Dendritic cell treated with granulocyte-macrophage colony-stimulating factor and Interleukin-4, amounts not matched to agents 40 ng/mL and 50 ng/mL, for 4 days (primary cell): ENCODE data around the gene SLC12A7.
A peak's percentile ranks its signal among the peaks of the same experiment; 100 is the strongest.
"Not testable (repeated sequence)": the region's sequence is repeated elsewhere in the genome, so short reads cannot be mapped to it uniquely, and the experiment has no call there.

Experiments used
- H3K27ac Mint-ChIP-seq: one replicate; pipeline ENCODE4 v1.8.0; 2022; ENCODE audit warnings: mild to moderate bottlenecking, mixed read lengths
- H3K27me3 Mint-ChIP-seq: one replicate; pipeline ENCODE4 v1.8.0; 2022; ENCODE audit warnings: mild to moderate bottlenecking, mixed read lengths
- H3K36me3 Mint-ChIP-seq: one replicate; pipeline ENCODE4 v1.8.0; 2022; ENCODE audit warnings: low read depth, mixed read lengths
- H3K4me1 Mint-ChIP-seq: one replicate; pipeline ENCODE4 v1.8.0; 2022; ENCODE audit warnings: low read depth, mixed read lengths
- H3K4me3 Mint-ChIP-seq: one replicate; pipeline ENCODE4 v1.8.0; 2022; ENCODE audit warnings: mild to moderate bottlenecking, moderate library complexity, mixed read lengths
- H3K9me3 Mint-ChIP-seq: one replicate; pipeline ENCODE4 v1.8.0; 2022; ENCODE audit warnings: mixed read lengths
- intact Hi-C: fragments of 100-400 bp; cut with micrococcal nuclease; formaldehyde crosslinking; loops from one replicate; pipeline ENCODE4 v1.15.0; 2022

The SLC12A7 gene

DNA sequence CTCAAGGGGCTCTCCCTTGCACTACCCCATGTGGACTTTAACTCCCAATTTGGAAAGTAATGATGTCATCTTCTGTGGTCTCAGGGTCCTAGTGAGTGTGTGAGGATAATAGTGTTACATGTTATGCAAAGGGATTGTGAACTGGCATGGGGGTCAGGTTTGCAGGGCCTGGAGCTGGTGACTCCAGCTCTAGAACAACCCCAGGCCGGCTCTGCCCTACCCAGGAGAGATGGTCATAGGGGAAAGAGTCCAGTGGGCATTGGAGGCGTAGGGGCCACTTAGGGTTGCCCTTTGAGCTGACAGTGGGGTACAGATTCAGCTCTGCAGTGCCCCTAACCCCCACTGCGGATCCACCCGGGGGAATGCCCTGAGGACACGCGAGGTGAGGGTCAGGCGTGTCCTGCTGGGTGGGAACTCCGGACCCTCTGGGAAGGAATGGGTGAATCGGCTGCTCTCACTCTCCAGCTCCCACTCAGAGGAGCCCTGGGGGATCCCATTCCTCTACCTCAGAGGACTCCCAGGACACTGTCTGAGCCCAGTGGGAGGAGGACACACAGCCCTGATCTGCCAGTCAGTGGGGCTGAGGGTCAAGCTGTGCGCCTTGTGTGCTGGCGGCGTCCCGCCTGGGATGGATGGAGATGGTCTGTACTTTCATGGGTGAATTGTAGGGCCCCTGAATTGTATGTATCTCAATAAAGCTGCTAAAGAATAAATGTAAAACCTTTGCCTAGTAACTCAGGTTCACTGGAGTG is 105.8 kb downstream of the SLC12A7 start:
- H3K4me1 Mint-ChIP-seq, result peaks cover 20% of the 10 kb centered on the region
- no peaks in the 10 kb centered on the region for H3K36me3 Mint-ChIP-seq
- intact Hi-C loops, result no loop called here
- no peak overlapping the region for H3K4me3 Mint-ChIP-seq
- no peaks in the 10 kb centered on the region for H3K9me3 Mint-ChIP-seq
- no peak overlapping the region for H3K27ac Mint-ChIP-seq
- peaks cover 81% of the 10 kb centered on the region for H3K27me3 Mint-ChIP-seq

DNA sequence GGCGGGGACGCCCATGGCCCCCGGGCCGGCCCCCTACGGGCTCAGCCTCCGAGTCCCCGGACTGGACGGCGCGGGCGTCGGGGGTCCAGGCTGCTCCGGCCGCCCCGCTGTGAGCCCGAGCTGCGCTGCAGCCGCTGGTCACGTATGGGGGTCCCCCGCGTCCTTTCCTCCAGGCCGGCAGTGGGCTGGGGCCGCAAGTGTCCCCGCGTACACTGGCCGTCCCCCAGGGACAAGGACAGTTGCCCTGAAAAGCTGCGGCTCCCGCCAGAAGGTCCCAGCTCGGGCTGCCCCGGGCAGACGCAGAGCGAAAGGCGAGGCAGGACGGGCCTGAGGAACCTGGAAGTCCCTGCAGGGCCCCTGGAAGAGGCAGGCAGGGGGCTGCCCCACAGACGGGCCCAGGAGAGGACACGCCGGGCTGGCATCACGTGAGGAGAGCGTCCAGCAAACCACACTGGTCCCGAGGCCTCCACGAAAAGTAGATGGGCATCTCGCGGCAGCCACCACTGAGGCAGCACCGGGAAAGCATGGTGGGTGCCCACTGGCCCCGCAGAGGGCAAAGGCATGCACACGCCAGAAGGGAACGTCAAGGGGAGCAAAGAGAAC is 106.5 kb downstream of the SLC12A7 start:
- Mint-ChIP-seq H3K4me3 (peak overlapping the region; percentile 20), H3K27me3 (peaks cover 82% of the 10 kb centered on the region), H3K27ac (no peak overlapping the region), H3K36me3 (no peaks in the 10 kb centered on the region), H3K4me1 (peaks cover 20% of the 10 kb centered on the region), H3K9me3 (no peaks in the 10 kb centered on the region)
- intact Hi-C loops, result no loop called here

DNA sequence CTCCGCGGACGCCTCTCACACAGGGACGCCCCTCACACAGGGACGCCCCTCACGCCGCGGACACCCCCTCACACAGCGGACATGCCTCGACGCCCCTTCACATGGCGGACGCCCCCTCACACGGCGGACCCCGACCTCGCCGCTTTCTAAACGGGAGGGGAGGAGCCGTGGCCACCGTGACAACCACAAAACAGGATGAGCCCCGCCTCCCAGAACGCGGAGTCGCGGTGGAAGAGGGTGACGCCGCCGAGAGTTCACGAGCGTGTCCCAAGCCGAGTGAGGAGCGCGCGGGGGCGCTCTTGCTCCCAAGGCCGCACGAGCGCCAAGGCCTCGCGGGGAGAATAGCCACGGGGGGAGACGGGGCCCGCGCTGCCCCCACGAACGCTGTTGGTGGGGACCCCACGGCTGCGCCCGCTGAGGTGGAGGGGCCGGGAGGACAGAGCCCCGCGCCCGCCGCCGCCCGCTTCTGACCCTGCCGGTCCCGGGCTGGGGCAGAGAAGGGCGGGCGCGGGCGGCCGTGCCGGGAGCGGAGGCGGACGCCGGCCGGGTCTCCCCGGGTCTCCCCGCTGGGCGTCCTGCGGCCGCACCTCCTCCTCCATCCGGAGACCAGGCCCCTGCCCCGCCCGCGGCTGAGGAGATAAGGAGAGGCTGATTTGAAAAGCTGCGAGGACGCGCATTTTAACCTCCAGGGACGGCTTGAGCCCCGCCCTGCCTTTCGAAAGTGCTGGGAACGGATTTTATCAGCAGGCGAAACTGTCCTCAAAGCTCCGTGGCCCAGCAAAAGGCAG is 107.2 kb downstream of the SLC12A7 start:
- H3K27me3 Mint-ChIP-seq, result peaks cover 80% of the 10 kb centered on the region
- H3K27ac Mint-ChIP-seq, result peak overlapping the region; percentile 38
- H3K4me3 Mint-ChIP-seq, result peak overlapping the region; percentile 62
- H3K36me3 Mint-ChIP-seq, result no peaks in the 10 kb centered on the region
- intact Hi-C loops, result no loop called here
- peaks cover 20% of the 10 kb centered on the region for H3K4me1 Mint-ChIP-seq
- no peaks in the 10 kb centered on the region for H3K9me3 Mint-ChIP-seq

DNA sequence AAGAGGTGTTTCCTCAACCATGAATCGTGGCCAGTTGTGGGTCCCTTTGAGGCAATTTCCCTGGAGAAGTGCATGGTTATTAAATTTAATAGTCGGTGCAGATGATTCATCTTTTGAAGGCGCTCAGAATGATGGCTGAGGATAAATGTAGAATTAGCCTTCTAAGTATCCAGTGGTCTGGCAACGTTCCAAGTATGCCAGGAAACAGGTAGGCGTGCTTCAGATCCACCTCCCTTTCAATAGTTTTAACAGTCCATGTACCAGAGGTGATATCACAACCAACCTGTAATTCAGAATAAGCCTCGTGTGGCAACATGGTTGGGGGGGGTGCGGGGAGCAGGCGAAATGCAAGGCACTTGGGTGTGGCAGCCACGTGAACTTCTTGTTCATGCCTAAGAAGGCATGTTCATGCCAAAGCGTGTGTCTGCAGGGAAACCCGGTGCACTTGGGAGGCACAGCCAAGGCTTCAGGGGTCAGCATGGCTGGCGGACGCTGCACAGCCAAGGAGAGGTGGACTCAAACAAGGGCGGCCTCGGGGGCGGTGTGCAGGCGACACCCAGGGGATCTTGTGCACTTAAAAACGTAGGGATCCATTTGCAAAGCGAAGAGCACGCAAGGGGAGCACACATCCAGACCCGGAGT is 108.4 kb downstream of the SLC12A7 start:
- Mint-ChIP-seq H3K27ac (no peak overlapping the region), H3K36me3 (no peaks in the 10 kb centered on the region), H3K4me1 (peaks cover 20% of the 10 kb centered on the region), H3K9me3 (no peaks in the 10 kb centered on the region), H3K27me3 (peaks cover 76% of the 10 kb centered on the region), H3K4me3 (no peak overlapping the region)
- intact Hi-C loops, result no loop called here

DNA sequence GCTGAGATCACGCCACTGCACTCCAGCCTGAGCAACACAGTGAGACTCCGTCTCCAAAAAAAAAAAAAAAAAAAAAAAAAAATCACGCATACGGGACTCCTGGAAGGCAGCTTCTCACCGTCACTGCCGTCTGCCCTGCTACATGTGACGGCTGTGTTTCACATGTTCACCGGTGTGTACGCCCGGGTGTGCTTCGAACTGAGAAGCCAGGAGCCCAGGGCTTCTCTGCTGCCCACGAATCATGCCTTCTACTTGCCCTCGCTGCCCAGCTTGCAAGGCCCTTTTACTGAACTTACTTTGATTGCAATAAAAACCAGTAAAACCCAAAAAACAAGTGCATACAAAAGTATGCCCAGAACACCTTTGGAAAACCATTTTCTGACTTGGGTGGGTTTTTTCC is 109.0 kb downstream of the SLC12A7 start:
- Mint-ChIP-seq H3K4me3 (no peak overlapping the region), H3K27me3 (peaks cover 76% of the 10 kb centered on the region), H3K4me1 (peaks cover 16% of the 10 kb centered on the region), H3K9me3 (no peaks in the 10 kb centered on the region), H3K36me3 (no peaks in the 10 kb centered on the region), H3K27ac (no peak overlapping the region)
- intact Hi-C loops, result no loop called here

DNA sequence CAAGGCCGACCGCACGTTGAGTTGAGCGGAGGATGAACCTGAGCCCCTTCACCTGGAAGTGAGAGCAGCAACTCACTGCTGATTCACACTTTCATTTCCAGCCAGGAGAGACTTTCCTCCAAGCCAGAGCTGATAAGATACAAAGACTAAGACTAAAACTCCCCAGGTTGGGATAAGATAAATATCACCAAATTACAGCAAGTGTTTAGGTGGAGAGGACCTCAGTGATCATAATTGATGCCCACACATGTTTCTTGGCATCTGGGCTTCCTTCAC is 109.7 kb downstream of the SLC12A7 start:
- H3K4me1 Mint-ChIP-seq, result peaks cover 12% of the 10 kb centered on the region
- no peak overlapping the region for H3K4me3 Mint-ChIP-seq
- intact Hi-C loops, result no loop called here
- H3K27me3 Mint-ChIP-seq, result peaks cover 70% of the 10 kb centered on the region
- no peaks in the 10 kb centered on the region for H3K9me3 Mint-ChIP-seq
- H3K27ac Mint-ChIP-seq, result no peak overlapping the region
- H3K36me3 Mint-ChIP-seq, result no peaks in the 10 kb centered on the region

DNA sequence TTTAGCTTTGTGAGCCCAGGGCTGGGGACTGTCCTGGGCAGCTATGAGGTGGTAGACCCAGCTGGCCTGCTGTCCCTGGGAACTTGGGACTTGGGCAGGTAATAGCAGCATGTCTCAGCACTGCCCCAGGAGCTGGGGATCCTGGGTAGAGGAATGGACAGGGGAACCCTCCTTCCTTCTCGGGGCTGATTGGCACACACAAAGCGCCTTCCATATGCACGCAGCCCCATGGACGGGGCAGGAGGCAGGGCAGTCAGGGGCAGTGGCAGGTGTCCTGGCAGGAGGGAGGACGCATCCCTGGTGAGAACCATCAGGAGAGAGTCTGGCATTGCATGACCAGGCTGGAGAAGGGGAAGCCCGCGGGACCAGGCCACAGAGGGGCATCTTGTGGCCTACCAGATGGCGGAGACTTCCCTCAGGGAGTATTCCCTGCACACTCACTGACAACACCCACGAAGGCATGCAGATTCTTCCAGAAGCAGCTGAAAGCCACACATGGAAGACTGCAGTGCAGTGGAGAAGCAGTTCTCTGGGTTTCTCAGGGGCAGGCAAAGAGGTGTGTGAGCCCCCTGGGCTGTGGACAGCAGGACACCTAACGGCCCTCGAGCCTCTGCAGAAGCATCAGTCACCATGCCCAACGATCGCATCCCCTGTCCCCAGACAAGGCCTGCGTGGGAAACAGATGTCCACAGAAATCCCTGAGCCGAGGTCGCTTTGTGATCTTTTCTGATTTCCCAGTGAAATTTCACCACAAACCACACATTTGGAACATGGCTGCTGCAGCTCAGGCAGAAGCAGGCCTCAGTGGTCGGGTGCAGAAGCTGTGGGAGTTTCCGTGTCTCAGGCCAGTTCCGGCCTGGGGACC is 110.2 kb downstream of the SLC12A7 start:
- Mint-ChIP-seq H3K27ac (no peak overlapping the region), H3K27me3 (peaks cover 69% of the 10 kb centered on the region), H3K4me1 (peaks cover 18% of the 10 kb centered on the region), H3K4me3 (no peak overlapping the region), H3K9me3 (no peaks in the 10 kb centered on the region), H3K36me3 (no peaks in the 10 kb centered on the region)
- intact Hi-C loops, result no loop called here

DNA sequence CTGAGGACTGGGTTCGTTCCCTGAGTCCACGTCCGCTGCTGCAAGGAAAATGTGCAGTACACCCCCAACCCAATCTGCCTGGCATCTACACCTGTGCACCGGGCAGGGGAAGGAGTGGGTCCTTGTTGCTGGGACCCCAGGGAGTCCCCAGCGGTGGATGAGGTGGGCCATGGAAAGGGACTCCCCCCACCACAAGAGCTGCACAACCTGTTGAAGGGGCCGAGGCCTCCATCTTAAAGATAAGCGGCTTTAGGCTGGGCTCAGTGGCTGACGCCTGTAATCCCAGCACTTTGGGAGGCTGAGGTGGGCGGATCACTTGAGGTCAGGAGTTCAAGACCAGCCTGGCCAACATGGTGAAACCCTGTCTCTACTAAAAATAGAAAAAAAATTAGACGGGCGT is 111.0 kb downstream of the SLC12A7 start:
- peaks cover 66% of the 10 kb centered on the region for H3K27me3 Mint-ChIP-seq
- intact Hi-C loops, H3K4me3 Mint-ChIP-seq, H3K27ac Mint-ChIP-seq, H3K36me3 Mint-ChIP-seq, H3K9me3 Mint-ChIP-seq: not testable (repeated sequence)
- H3K4me1 Mint-ChIP-seq, result peaks cover 18% of the 10 kb centered on the region
